ENCODE measurements around the gene GPR35.

DNA sequence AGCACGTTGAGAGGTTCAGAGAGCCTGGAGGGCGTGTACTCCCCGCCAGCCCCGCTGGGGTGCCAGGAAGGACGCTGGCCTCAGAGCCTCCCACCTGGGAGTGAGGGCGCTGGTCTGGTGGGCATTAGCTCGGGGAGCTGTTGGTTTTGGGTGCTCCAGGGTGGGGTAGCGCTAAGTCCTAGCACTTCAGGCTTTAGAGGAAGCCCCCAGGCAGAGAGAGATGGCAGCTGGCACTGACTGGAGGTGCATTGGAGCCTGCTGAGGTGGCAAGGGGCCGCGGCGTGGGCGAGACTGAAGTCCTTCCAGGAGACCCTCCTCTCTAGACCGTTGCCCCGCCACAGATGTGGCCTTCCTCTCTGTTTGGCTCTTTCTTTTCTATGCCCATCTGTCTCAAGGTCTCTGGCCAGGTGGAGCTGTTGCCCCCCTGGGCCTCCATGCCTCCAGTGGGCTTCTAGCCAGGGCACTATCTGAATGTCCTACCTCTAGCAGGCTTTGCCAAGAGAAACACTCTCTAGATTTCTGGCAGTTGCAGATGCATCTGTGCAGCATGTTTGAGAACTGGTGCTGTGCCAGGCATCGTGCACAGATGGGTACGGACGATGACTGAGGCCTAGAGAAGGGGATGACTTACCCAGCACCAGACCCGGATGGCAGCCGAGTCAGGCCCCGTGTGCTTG, 32.1 kb upstream of the GPR35 start:
- TF ChIP-seq, protein P1, sequence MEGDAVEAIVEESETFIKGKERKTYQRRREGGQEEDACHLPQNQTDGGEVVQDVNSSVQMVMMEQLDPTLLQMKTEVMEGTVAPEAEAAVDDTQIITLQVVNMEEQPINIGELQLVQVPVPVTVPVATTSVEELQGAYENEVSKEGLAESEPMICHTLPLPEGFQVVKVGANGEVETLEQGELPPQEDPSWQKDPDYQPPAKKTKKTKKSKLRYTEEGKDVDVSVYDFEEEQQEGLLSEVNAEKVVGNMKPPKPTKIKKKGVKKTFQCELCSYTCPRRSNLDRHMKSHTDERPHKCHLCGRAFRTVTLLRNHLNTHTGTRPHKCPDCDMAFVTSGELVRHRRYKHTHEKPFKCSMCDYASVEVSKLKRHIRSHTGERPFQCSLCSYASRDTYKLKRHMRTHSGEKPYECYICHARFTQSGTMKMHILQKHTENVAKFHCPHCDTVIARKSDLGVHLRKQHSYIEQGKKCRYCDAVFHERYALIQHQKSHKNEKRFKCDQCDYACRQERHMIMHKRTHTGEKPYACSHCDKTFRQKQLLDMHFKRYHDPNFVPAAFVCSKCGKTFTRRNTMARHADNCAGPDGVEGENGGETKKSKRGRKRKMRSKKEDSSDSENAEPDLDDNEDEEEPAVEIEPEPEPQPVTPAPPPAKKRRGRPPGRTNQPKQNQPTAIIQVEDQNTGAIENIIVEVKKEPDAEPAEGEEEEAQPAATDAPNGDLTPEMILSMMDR (IDR thresholded peaks at IDR 0.05): no peak
- no peak for TF ChIP-seq POLR2A (IDR thresholded peaks at IDR 0.05)
